D341Med (cell line): ENCODE measurements around the gene PLA1A.
A peak's percentile ranks its signal among the peaks of the same experiment; 100 is the strongest.
"Not testable (repeated sequence)": the region's sequence is repeated elsewhere in the genome, so short reads cannot be mapped to it uniquely, and the experiment has no call there.

Experiments
- DNase-seq: peaks from one replicate; pipeline ENCODE4 v3.0.0; 2012; ENCODE audit warnings: low spot score

The PLA1A gene

GRCh38 chr3:119579366-119580066 is 18.2 kb upstream of the PLA1A start, which contains the start of gene ADPRH:
ADPRH (plus strand) TSS chr3:119579492; CDS start chr3:119582170, 2,678 bp downstream.
- DNase-seq = peak; percentile 43

DNA sequence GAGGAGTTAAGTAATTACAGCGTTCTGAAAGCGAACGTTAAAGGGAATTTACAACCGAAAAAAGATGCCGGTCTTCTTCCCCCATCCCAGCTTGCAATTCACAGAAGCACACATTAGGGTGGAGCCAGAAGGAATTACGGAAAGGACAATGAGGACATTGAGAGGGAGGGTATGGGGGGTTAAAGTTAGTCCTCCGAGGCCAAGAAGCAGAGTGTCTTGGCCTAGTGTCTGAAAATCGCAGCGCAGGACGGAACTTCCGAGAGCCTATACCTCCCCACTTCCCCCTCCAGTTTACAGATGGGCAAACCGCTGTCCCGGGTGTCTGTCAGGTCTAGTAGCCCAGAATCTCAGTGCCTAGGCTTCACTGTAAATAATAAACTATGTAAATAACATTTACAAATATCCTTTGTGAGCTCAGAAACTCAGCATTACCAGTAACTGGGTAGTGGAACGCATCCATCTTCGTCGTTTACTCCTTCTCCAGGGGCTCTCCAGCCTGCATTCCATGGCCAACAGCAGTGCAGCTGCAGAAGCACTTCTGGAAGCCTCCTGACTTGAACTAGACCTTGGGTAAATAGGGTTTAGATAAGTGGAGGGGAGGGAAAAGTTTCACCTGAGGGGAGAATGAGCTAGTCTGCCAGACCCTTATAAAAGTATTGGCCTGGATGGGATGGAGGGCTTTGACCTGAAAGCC is 17.5 kb upstream of the PLA1A start:
- no peak for DNase-seq

- DNase-seq = no peak
These were observed 15.5 kb upstream of the PLA1A start for GRCh38 chr3:119582178-119582577.

DNA sequence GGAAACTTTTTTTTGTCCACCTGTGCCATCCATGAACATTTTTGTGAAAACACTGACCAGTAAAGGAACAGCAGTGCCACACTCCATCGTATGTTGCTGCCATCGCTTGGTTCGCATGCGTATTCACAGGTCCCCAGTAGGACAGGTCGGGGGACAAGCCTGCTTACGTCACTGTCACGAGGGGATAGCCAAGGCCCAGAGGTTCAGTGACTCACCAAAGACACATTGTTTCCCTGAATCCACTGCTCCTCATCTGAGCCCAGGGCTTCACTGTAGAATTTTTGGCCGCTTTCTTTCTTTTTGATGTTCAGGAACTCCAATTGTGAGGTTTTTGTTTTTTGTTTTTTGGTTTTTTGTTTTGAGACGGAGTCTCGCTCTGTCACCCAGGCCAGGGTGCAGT is 12.5 kb upstream of the PLA1A start:
- no peak for DNase-seq

- DNase-seq = no peak
These were observed 11.7 kb upstream of the PLA1A start for GRCh38 chr3:119585856-119586570.

DNA sequence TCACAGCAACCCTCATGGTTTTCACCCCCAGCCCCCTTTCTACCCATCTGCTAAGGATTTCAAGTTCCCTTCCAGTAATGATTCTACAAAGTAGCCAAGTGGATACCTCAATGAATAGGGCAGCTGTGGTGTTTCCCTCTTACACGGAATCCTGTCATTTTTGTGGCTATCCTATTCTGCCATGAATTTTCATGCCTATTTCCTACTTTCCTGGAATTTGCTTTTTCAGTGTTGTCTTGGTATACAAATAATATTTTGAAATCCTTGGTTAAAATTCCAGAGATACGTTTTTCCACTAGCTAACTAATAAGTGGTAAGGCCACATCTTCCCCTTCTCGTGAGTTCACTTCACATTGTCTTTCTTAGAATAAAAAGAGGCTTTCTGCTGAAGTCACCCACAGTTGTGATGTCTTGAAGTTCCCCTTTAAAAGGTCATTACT is 10.9 kb upstream of the PLA1A start:
- DNase-seq = no peak

DNA sequence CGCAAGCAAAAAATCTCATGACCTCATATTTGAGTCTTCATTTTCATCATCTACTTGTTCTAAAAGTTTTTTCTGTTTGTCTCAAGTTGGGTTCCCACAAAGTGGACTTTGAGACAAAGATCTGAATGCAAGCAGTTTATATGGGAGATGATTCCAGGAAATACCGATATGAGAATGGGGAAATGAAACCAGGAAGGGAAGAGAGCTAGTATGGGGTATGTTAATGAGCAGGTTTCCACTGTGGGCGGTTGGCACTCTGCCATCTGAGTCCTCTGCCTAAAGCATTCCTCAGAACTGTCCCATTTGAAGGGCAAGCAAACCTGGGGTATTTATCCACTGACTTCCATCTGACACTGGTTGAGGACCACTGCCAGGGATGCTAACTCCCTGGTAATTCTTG is 9.6 kb upstream of the PLA1A start:
- no peak for DNase-seq

- no peak for DNase-seq
These were observed 8.4 kb upstream of the PLA1A start for GRCh38 chr3:119589102-119589773.

DNA sequence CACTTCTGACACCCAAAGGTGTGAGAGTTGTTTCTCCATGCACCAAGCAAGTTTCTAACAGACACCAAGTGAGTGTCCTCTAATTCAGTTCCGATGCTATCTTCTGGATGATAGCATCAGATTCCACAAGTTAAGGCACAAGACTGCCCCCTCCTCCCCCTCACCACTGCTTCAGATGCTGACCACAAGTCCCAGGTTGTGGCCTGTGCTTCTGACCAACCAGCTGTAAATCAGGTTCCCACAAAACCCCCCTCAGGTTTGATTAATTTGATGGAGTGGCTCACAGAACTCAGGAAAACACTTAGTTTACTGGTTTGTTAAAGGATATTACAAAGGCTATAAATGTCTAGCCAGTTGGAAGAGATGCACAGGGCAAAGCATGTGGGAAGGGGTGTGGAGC is 7.0 kb upstream of the PLA1A start:
- no peak for DNase-seq

GRCh38 chr3:119592861-119593260 is 4.8 kb upstream of the PLA1A start:
- DNase-seq = no peak

GRCh38 chr3:119594066-119594465 is 3.6 kb upstream of the PLA1A start:
- no peak for DNase-seq

DNA sequence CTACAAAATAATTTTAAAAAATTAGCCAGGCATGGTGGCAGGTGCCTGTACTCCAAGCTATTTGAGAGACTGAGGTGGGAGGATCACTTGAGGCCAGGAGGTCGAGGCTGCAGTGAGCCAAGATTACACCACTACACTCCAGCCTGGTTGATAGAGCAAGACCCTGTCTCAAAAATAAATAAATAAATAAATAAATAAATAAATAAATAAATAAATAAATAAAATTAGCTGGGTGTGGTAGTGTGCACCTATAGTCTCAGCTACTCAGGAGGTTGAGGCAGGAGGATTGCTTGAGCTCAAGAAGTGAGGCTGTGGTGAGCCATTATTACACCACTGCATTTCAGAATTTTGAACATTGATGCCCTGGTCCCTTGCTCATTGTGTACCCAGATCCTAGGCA is 2.8 kb upstream of the PLA1A start:
- not testable (repeated sequence) for DNase-seq

DNA sequence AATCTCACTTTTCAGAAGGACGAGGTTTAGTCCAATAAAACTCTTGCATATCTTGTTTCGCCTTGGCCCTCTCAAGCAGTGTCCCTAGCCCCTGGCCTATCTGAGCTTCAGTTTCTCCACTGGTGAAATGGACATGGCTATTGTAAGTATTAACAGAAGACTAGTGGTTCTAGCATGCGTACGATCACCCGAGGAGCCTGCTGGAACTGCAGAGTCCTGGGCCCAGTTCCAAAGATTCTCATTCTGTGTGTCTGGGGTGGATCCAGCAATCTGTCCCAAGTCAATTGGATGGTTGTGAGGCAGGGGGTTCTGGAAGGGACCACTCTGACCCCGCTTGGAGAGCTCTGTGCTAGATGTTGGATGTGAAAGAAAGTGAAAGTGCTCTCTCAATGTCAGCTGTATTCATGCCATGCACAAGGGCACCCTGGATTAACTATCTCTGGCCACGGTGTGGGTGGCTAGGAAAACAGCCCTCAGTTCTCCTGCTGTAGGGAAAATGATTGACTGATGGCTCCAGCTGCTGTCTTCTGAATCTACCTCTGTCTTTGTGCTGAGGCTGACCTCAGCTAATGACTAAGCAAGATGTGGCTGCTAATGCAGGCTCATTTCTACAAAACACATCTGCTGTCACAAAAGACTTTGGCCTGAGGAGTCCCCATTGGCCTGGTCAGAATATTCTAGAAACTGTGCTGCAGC is 1.9 kb upstream of the PLA1A start:
- DNase-seq = no peak

- DNase-seq = no peak
These were observed 1.3 kb upstream of the PLA1A start for GRCh38 chr3:119596398-119596797.

GRCh38 chr3:119598410-119599098 is 869 bp downstream of the PLA1A start:
- no peak for DNase-seq

- DNase-seq = no peak
These were observed 2.0 kb downstream of the PLA1A start for GRCh38 chr3:119599558-119600174.

DNA sequence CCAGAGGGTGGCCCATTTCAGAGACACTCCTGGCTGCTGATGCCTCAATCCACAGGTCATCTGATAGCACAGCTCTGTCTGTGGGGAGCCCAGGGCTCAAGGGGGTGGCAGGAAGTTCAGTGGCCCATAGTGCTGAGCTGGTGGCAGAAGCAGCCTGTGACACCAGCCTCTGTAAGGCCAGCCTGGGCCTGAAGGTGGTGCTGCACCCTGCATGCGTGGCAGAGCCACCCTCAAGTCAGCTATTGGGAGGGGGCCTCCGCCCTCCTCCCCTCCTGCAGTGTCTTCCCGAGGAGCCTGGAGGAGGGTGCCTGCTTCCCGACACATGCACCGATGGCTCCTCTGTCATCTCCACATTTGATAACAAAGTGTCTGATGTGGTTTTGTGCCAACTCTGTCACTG is 3.0 kb downstream of the PLA1A start:
- DNase-seq = peak; percentile 79

DNA sequence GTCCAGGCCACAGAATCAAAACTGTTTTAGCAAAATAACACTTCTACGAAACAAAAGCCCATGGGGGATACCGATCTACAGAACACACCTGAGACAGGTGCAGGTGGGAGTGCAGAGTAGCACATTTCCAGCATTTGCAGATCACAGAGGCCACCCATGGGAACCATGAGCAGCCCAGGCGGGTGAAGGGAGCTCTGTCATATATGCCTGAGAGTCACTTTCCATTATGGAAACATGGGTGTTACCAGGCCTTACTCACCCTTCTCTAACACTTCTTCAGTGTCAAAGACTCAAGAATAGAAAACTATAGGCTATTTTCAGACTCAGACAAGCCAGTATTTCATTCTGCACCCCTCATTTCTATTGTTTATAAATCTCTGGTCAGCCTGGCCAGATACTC is 3.5 kb downstream of the PLA1A start:
- DNase-seq = no peak

DNA sequence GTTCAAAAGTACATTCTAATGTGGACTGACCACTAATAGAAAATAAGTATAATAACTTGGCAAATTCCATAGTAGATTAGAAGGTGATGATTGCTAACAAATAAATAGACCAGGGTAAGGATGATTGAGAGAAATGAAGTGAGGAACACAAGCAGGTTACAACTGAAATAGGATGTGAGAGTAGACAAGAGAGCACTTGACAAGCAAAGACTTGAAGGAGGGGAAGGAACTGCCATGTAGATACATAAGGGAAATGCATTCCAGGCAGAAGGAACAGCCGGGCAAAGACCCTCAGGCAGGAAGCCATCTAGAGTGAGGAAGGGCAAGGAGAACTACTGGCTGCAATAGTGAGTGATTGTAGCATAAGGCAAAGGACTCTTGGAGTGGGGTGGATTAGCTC is 5.0 kb downstream of the PLA1A start:
- DNase-seq = no peak

- no peak for DNase-seq
These were observed 7.2 kb downstream of the PLA1A start for GRCh38 chr3:119604878-119605277.
